HPDE6-E6E7 (cell line): ENCODE measurements around the gene KCNIP2.

Source experiments
- DNase-seq: peaks from one replicate; pipeline ENCODE4 v3.0.0; 2011; ENCODE audit warnings: missing footprints; ENCODE audit errors: extremely low spot score

KCNIP2 gene

GRCh38 chr10:101782811-101783735 lies 60.5 kb downstream of the KCNIP2 start, which contains the start of gene NPM3:
Gene NPM3, minus strand, starts transcription at chr10:101783446. Its CDS starts 56 bp downstream, at chr10:101783390.
- peak; percentile 81 for DNase-seq

GRCh38 chr10:101781984-101782810 lies 61.4 kb downstream of the KCNIP2 start:
- no peak for DNase-seq

- no peak for DNase-seq
Observed at GRCh38 chr10:101781655-101781983, 62.0 kb downstream of the KCNIP2 start.

- DNase-seq = peak; percentile 74
Observed at GRCh38 chr10:101780818-101781654, 62.6 kb downstream of the KCNIP2 start.

- DNase-seq = no peak
Observed at GRCh38 chr10:101780187-101780817, 63.3 kb downstream of the KCNIP2 start.

GRCh38 chr10:101779544-101780186 lies 63.9 kb downstream of the KCNIP2 start:
- DNase-seq = no peak

- no peak for DNase-seq
Observed at GRCh38 chr10:101778781-101779543, 64.6 kb downstream of the KCNIP2 start.

GRCh38 chr10:101778151-101778780 lies 65.3 kb downstream of the KCNIP2 start:
- no peak for DNase-seq

GRCh38 chr10:101777619-101778145 lies 65.9 kb downstream of the KCNIP2 start:
- no peak for DNase-seq

GRCh38 chr10:101776161-101776817 lies 67.3 kb downstream of the KCNIP2 start:
- DNase-seq = no peak
